NK-92 (cell line): ENCODE data around the gene OR6J1.
"Not testable (repeated sequence)": the region's sequence is repeated elsewhere in the genome, so short reads cannot be mapped to it uniquely, and the experiment has no call there.

Source experiments
- DNase-seq: peaks from one replicate; lab custom pipeline; 2025; ENCODE audit not compliant: unreplicated experiment; lab: John Stamatoyannopoulos, UW

OR6J1 gene

GRCh38 chr14:22610931-22611330 lies 33.2 kb downstream of the OR6J1 start:
- no peak for DNase-seq

GRCh38 chr14:22607291-22607690 lies 36.9 kb downstream of the OR6J1 start:
- DNase-seq, result no peak

- no peak for DNase-seq
Measured at GRCh38 chr14:22606380-22606779, 37.8 kb downstream of the OR6J1 start.

- DNase-seq, result no peak
Measured at GRCh38 chr14:22602862-22603261, 41.3 kb downstream of the OR6J1 start.

GRCh38 chr14:22601996-22602395 lies 42.2 kb downstream of the OR6J1 start:
- no peak for DNase-seq

- DNase-seq, result no peak
Measured at GRCh38 chr14:22601456-22601855, 42.7 kb downstream of the OR6J1 start.

- DNase-seq, result no peak
Measured at GRCh38 chr14:22600027-22600426, 44.1 kb downstream of the OR6J1 start.

- no peak for DNase-seq
Measured at GRCh38 chr14:22599349-22599748, 44.8 kb downstream of the OR6J1 start.

GRCh38 chr14:22598896-22599244 lies 45.3 kb downstream of the OR6J1 start:
- no peak for DNase-seq

- DNase-seq, result no peak
Measured at GRCh38 chr14:22598099-22598895, 45.9 kb downstream of the OR6J1 start, which contains the start of gene ABHD4. TSS of gene ABHD4 (plus strand) at chr14:22598300. CDS start at chr14:22598307, 7 bp downstream.

GRCh38 chr14:22597771-22598098 lies 46.4 kb downstream of the OR6J1 start:
- DNase-seq, result no peak

- no peak for DNase-seq
Measured at GRCh38 chr14:22597265-22597664, 46.9 kb downstream of the OR6J1 start.

GRCh38 chr14:22596354-22596879 lies 47.7 kb downstream of the OR6J1 start:
- no peak for DNase-seq

GRCh38 chr14:22594156-22594716 lies 49.9 kb downstream of the OR6J1 start:
- DNase-seq, result no peak

- DNase-seq, result no peak
Measured at GRCh38 chr14:22593601-22594000, 50.6 kb downstream of the OR6J1 start.

GRCh38 chr14:22593189-22593588 lies 51.0 kb downstream of the OR6J1 start:
- no peak for DNase-seq

- DNase-seq, result peak; percentile 99
Measured at GRCh38 chr14:22589096-22589839, 54.9 kb downstream of the OR6J1 start, which contains the start of gene DAD1. TSS of gene DAD1 (minus strand) at chr14:22589224. CDS start at chr14:22589157, 67 bp downstream.

GRCh38 chr14:22588526-22589095 lies 55.5 kb downstream of the OR6J1 start:
- DNase-seq, result no peak

GRCh38 chr14:22587677-22588422 lies 56.3 kb downstream of the OR6J1 start:
- not testable (repeated sequence) for DNase-seq

GRCh38 chr14:22587247-22587646 lies 56.9 kb downstream of the OR6J1 start:
- DNase-seq, result no peak

- DNase-seq, result no peak
Measured at GRCh38 chr14:22583994-22584393, 60.2 kb downstream of the OR6J1 start.
